Measurements from ENCODE around the gene NRAP. TPM values are rescaled to one million over a fixed set of nuclear protein-coding genes. Genes with fewer than 3 reads are reported as not detected.

Gene NRAP
- polyA plus RNA-seq, 1 donor from 2014 or later = not detected

- H3K36me3 ChIP-seq (ENCODE audit: insufficient read depth, low read length) = no peaks in the 10 kb centered on the region
- H3K27me3 ChIP-seq (ENCODE audit: insufficient read depth, low read depth, low read length) = peaks cover 20% of the 10 kb centered on the region
- H2AFZ ChIP-seq (ENCODE audit: low read depth, low read length) = no peak overlapping the region
- no peaks in the 10 kb centered on the region for H3K9me3 ChIP-seq (ENCODE audit: low read length)
- H3K9ac ChIP-seq (ENCODE audit: low read length) = no peak overlapping the region
- H3K4me2 ChIP-seq (ENCODE audit: low read length) = peak overlapping the region; percentile 97
- H3K27ac ChIP-seq (ENCODE audit: low read length) = no peak overlapping the region
- H3K9me2 ChIP-seq (ENCODE audit: insufficient read depth, low read length) = no peaks in the 10 kb centered on the region
- H3K79me2 ChIP-seq (replicated peaks; ENCODE audit: insufficient read depth, low read length) = no peaks in the 10 kb centered on the region
- no peaks in the 10 kb centered on the region for H4K20me1 ChIP-seq (ENCODE audit: insufficient read depth)
- no peaks in the 10 kb centered on the region for H3F3A ChIP-seq (ENCODE audit: insufficient read depth, low read length, poor library complexity, severe bottlenecking)
- peak overlapping the region; percentile 88 for H3K4me3 ChIP-seq (ENCODE audit: low read length)
- TF ChIP-seq MXI1 (conservative IDR thresholded peaks at IDR 0.05; ENCODE audit: poor library complexity, severe bottlenecking) (no peak), RAD21 (conservative IDR thresholded peaks at IDR 0.05) (no peak), TAF1 (IDR thresholded peaks at IDR 0.05; ENCODE audit: low read depth) (no peak), POLR2AphosphoS5 (IDR thresholded peaks at IDR 0.05) (no peak), CTCF (IDR thresholded peaks at IDR 0.05; ENCODE audit: poor library complexity, severe bottlenecking) (no peak), EZH2 (IDR thresholded peaks at IDR 0.05; ENCODE audit: borderline replicate concordance, insufficient read depth, low read length, poor library complexity, severe bottlenecking) (no peak), SMC3 (conservative IDR thresholded peaks at IDR 0.05; ENCODE audit: poor library complexity) (no peak), EP300 (conservative IDR thresholded peaks at IDR 0.05; ENCODE audit: poor library complexity, severe bottlenecking) (no peak)
- TF ChIP-seq, protein P1, sequence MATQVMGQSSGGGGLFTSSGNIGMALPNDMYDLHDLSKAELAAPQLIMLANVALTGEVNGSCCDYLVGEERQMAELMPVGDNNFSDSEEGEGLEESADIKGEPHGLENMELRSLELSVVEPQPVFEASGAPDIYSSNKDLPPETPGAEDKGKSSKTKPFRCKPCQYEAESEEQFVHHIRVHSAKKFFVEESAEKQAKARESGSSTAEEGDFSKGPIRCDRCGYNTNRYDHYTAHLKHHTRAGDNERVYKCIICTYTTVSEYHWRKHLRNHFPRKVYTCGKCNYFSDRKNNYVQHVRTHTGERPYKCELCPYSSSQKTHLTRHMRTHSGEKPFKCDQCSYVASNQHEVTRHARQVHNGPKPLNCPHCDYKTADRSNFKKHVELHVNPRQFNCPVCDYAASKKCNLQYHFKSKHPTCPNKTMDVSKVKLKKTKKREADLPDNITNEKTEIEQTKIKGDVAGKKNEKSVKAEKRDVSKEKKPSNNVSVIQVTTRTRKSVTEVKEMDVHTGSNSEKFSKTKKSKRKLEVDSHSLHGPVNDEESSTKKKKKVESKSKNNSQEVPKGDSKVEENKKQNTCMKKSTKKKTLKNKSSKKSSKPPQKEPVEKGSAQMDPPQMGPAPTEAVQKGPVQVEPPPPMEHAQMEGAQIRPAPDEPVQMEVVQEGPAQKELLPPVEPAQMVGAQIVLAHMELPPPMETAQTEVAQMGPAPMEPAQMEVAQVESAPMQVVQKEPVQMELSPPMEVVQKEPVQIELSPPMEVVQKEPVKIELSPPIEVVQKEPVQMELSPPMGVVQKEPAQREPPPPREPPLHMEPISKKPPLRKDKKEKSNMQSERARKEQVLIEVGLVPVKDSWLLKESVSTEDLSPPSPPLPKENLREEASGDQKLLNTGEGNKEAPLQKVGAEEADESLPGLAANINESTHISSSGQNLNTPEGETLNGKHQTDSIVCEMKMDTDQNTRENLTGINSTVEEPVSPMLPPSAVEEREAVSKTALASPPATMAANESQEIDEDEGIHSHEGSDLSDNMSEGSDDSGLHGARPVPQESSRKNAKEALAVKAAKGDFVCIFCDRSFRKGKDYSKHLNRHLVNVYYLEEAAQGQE (IDR thresholded peaks at IDR 0.05; ENCODE audit: borderline replicate concordance) = no peak
These were observed 16.6 kb upstream of the NRAP start for GRCh38 chr10:113680190-113681111.

DNA sequence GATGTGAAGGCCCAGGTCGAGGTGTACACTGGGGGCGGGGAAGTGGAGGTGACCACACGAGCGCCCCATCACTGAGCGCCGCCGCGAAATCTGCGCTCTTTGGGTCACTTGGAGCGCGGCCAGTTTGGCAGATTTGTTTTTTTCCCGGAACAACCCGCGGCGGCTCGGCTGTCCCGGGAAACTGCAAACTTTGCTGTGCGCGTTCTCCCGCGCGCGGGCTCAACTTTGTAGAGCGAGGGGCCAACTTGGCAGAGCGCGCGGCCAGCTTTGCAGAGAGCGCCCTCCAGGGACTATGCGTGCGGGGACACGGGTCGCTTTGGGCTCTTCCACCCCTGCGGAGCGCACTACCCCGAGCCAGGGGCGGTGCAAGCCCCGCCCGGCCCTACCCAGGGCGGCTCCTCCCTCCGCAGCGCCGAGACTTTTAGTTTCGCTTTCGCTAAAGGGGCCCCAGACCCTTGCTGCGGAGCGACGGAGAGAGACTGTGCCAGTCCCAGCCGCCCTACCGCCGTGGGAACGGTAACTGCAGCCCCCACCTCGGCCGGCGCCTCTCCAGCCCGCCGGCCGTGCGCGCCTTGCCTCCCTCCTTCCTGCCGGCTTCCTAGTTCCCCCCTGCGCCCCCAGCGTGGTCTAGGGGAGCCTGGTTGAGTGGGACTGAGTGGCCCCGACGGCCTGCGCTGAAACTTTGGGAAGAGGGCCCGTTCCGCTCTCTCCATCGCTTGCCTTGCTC lies 15.8 kb upstream of the NRAP start, which contains the start of gene CASP7:
CASP7 (plus strand) TSS at position 450 of the 727 bp plus-strand sequence. CDS start 17,582 bp downstream, outside the sequence.
- H3K27ac ChIP-seq (ENCODE audit: low read length) = no peak within 1 kb of the TSS
- peak within 1 kb of the TSS; percentile 14 for H2AFZ ChIP-seq (ENCODE audit: low read depth, low read length)

More for the DNA sequence above, 15.8 kb upstream of the NRAP start, which contains the start of gene CASP7:
- Histone ChIP-seq H3K79me2 (replicated peaks; ENCODE audit: insufficient read depth, low read length) (no peaks in the 10 kb centered on the region), H3K9me2 (ENCODE audit: insufficient read depth, low read length) (no peaks in the 10 kb centered on the region), H3K9ac (ENCODE audit: low read length) (no peak within 1 kb of the TSS), H3K9me3 (ENCODE audit: low read length) (no peaks in the 10 kb centered on the region), H3K36me3 (ENCODE audit: insufficient read depth, low read length) (no peaks in the 10 kb centered on the region), H3F3A (ENCODE audit: insufficient read depth, low read length, poor library complexity, severe bottlenecking) (no peaks in the 10 kb centered on the region), H3K4me3 (ENCODE audit: low read length) (peak within 1 kb of the TSS; percentile 88), H3K27me3 (ENCODE audit: insufficient read depth, low read depth, low read length) (peaks cover 20% of the 10 kb centered on the region), H4K20me1 (ENCODE audit: insufficient read depth) (no peaks in the 10 kb centered on the region), H3K4me2 (ENCODE audit: low read length) (peak within 1 kb of the TSS; percentile 97)
- no peak for TF ChIP-seq EP300 (conservative IDR thresholded peaks at IDR 0.05; ENCODE audit: poor library complexity, severe bottlenecking)
- TF ChIP-seq RAD21 (conservative IDR thresholded peaks at IDR 0.05) = no peak
- no peak for TF ChIP-seq EZH2 (IDR thresholded peaks at IDR 0.05; ENCODE audit: borderline replicate concordance, insufficient read depth, low read length, poor library complexity, severe bottlenecking)
- TF ChIP-seq MXI1 (conservative IDR thresholded peaks at IDR 0.05; ENCODE audit: poor library complexity, severe bottlenecking) = no peak
- no peak for TF ChIP-seq TAF1 (IDR thresholded peaks at IDR 0.05; ENCODE audit: low read depth)
- no peak for TF ChIP-seq SMC3 (conservative IDR thresholded peaks at IDR 0.05; ENCODE audit: poor library complexity)
- no peak for TF ChIP-seq POLR2AphosphoS5 (IDR thresholded peaks at IDR 0.05)
- TF ChIP-seq CTCF (IDR thresholded peaks at IDR 0.05; ENCODE audit: poor library complexity, severe bottlenecking) = no peak
- TF ChIP-seq, protein P1 (IDR thresholded peaks at IDR 0.05; ENCODE audit: borderline replicate concordance) = no peak

Data from neural cell (in vitro differentiated cells).